ENCODE data around the gene STOML2. TPM values are rescaled to one million over a fixed set of nuclear protein-coding genes. Genes with fewer than 3 reads are reported as not detected.
A peak's percentile ranks its signal among the peaks of the same experiment; 100 is the strongest.

STOML2 gene
- total RNA-seq, 6 experiments from 2014 or later = 59.8 to 102 (median 69.3) TPM

DNA sequence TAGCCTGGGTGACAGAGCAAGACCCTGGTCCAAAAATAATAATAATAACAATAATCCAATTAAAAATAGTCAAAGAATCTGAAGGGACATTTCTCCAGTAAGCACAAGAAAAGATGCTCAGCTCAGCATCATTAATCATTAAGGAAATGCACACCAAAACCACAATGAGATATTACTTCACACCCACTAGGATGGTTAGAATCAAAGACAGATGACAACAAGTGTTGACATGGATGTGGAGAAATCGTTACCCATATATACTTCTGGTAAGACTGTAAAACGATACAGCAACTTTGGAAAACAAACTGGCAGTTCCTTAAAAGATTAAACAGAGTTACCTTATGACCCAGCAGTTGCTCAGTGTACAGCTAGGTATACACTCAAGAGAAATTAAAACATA, 17.9 kb downstream of the STOML2 start:
- Histone ChIP-seq H3K27me3 (no peaks in the 10 kb centered on the region), H3K4me3 (no peak overlapping the region), H3K4me1 (no peaks in the 10 kb centered on the region), H3K27ac (no peak overlapping the region), H3K9me3 (no peaks in the 10 kb centered on the region), H3K36me3 (peaks cover 0 to 23% (median 7%) of the 10 kb centered on the region in 4 donors)
- TF ChIP-seq POLR2A (IDR thresholded peaks at IDR 0.05) = no peak
- TF ChIP-seq, protein P1, sequence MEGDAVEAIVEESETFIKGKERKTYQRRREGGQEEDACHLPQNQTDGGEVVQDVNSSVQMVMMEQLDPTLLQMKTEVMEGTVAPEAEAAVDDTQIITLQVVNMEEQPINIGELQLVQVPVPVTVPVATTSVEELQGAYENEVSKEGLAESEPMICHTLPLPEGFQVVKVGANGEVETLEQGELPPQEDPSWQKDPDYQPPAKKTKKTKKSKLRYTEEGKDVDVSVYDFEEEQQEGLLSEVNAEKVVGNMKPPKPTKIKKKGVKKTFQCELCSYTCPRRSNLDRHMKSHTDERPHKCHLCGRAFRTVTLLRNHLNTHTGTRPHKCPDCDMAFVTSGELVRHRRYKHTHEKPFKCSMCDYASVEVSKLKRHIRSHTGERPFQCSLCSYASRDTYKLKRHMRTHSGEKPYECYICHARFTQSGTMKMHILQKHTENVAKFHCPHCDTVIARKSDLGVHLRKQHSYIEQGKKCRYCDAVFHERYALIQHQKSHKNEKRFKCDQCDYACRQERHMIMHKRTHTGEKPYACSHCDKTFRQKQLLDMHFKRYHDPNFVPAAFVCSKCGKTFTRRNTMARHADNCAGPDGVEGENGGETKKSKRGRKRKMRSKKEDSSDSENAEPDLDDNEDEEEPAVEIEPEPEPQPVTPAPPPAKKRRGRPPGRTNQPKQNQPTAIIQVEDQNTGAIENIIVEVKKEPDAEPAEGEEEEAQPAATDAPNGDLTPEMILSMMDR (IDR thresholded peaks at IDR 0.05) = no peak
- DNase-seq (no peak), ATAC-seq (no peak)
- intact Hi-C loops (cut with DNase I) = no loop called here
- 69% methylated on average over 2 of the region's 2 CpGs for WGBS (ENCODE audit: insufficient coverage, low coverage, low lambda C conversion rate, missing lambda C conversion rate)

DNA sequence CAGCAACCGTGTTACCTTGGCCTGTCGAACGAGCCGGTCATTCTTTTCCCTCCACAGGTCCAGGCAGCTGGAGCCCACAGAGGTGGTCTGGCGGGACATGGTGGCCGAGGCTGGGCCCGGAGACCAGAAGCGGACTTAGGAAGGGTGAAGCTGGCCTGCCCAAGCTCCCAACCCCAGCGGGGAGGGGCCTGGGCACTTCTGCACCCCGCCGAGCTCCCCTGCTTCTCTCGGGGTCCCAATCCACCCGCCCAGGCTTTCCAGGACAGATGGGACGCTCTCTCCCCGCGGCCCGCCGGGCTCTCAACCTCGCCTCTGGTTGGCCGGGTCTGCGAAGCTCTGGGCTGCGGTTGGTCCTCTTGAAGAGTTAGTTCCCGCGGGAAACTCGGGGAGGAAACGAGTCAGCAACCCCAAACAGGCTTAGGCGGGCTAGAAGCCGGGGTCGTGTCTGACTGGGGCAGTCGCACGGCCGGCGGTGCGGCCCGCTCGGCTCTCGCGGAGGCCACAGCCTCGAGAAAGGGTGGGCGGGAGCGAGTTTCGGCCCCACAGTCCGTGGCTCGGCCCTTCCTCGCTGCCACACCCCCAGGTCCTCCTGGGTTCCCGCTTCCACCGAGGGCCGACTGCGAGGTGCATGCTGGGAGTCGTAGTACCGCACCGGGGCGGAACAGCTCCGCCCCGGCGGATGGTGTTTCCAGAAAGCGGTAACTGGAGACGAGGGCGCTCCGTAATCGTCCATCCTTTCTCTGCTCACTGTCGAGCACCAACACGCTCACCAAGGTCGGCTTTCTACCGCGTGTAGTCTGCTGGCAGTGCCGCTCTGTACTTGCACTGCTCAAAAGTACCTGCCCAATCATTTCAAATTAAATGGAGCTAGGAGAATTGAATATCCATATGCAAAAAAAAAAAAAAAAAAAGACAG, 23.2 kb downstream of the STOML2 start, which contains the start of gene FANCG:
FANCG (minus strand) TSS at position 517 of the 916 bp plus-strand sequence; CDS start at position 99, 418 bp downstream.
- Histone ChIP-seq H3K36me3 (no peaks in the 10 kb centered on the region), H3K4me3 (peak within 1 kb of the TSS; percentile 61 to 92 (median 79)), H3K27me3 (no peaks in the 10 kb centered on the region), H3K4me1 (peaks cover 0 to 7% (median 0%) of the 10 kb centered on the region in 4 donors), H3K27ac (peak within 1 kb of the TSS in 2 of 3 donors; percentile 52 to 60), H3K9me3 (no peaks in the 10 kb centered on the region)
- DNase-seq (peak; percentile 93 to 95 (median 94)), ATAC-seq (peak; percentile 97 to 99 (median 98))
- WGBS (ENCODE audit: insufficient coverage, low coverage, low lambda C conversion rate, missing lambda C conversion rate) = under 1% methylated on average over 23 of the region's 67 CpGs
- intact Hi-C loops (cut with DNase I) = no loop called here
- TF ChIP-seq POLR2A (IDR thresholded peaks at IDR 0.05) = peak; percentile 32
- TF ChIP-seq, protein P1 (IDR thresholded peaks at IDR 0.05) = no peak

DNA sequence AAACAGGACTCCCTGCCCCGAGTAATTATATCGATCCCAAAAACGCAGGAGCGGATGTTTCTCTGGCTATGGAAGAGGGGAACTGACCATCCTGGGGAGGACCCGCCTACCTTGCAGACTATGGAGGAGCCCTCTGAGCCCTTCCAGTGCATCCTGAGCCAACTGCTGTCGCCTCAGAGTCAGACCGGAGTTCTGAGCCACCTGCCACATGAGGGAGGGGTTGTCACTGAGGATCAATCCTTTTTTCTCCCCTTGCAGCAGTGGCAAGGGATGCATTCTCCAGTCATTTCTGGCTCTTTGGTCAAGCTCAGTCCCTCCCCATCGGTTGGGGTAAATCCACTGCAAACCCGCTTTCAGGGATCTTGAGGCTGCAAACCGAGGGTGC, 23.9 kb downstream of the STOML2 start:
- no peaks in the 10 kb centered on the region for H3K36me3 ChIP-seq
- H3K27ac ChIP-seq = peak overlapping the region in 2 of 3 donors; percentile 52 to 60
- no peaks in the 10 kb centered on the region for H3K9me3 ChIP-seq
- 9% methylated on average over 9 of the region's 10 CpGs for WGBS (ENCODE audit: insufficient coverage, low coverage, low lambda C conversion rate, missing lambda C conversion rate)
- intact Hi-C loops (cut with DNase I) = no loop called here
- DNase-seq = no peak
- H3K27me3 ChIP-seq = no peaks in the 10 kb centered on the region
- H3K4me3 ChIP-seq = peak overlapping the region; percentile 61 to 92 (median 79)
- H3K4me1 ChIP-seq = peaks cover 0 to 7% (median 0%) of the 10 kb centered on the region in 4 donors
- no peak for TF ChIP-seq POLR2A (IDR thresholded peaks at IDR 0.05)
- TF ChIP-seq, protein P1 (IDR thresholded peaks at IDR 0.05) = no peak
- no peak for ATAC-seq

DNA sequence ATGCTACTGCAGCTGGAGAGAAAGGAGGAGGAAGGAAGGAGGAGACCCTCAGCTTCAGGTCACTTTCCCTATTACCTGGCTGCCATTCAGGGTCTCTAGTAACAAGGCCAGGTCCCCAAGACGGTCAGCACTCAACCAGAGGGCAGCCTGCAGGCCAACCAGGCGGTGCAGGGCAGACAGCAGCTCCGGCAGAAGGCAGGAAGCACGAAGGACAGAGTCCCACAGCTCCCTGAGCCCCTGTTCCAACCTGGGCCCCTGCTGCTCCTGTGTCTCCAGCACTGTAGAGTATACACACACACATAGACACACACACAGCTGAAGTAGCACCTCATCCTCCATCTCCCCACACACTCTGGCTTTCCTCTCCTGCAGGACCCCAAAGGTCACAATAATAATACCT, 24.9 kb downstream of the STOML2 start:
- H3K36me3 ChIP-seq = no peaks in the 10 kb centered on the region
- H3K27ac ChIP-seq = no peak overlapping the region
- peaks cover 0 to 7% (median 0%) of the 10 kb centered on the region in 4 donors for H3K4me1 ChIP-seq
- intact Hi-C loops (cut with DNase I) = no loop called here
- no peak for TF ChIP-seq POLR2A (IDR thresholded peaks at IDR 0.05)
- TF ChIP-seq, protein P1 (IDR thresholded peaks at IDR 0.05) = no peak
- H3K4me3 ChIP-seq = no peak overlapping the region
- ATAC-seq (no peak), DNase-seq (no peak)
- no peaks in the 10 kb centered on the region for H3K9me3 ChIP-seq
- 100% methylated on average over 1 of the region's 4 CpGs for WGBS (ENCODE audit: insufficient coverage, low coverage, low lambda C conversion rate, missing lambda C conversion rate)
- H3K27me3 ChIP-seq = no peaks in the 10 kb centered on the region

Data from right lobe of liver (tissue), 6 donors.